ENCODE results near the gene FXYD6.

DNA sequence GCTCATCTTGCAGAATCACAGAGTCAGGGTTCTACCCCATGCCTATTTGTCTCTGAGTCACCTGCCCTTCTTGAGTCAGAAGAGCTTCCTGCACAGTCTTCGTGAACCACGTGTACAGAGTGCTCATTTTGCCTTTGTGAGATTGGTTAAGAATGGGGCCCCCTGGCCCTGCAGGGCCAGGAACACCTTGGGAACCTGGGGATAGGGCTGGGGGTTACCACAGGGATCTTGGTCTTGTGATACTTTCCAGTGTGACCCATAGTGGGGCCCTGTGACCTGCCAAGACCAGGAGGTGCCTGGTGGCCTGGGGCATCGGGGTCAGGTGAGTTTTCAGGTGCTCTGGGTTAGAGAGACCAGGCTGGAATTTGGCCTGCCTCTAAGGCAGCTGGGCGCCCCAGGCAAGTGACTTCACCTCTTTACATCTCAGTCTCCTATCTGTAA lies 43.3 kb upstream of the FXYD6 start:
- TF ChIP-seq, protein P1, sequence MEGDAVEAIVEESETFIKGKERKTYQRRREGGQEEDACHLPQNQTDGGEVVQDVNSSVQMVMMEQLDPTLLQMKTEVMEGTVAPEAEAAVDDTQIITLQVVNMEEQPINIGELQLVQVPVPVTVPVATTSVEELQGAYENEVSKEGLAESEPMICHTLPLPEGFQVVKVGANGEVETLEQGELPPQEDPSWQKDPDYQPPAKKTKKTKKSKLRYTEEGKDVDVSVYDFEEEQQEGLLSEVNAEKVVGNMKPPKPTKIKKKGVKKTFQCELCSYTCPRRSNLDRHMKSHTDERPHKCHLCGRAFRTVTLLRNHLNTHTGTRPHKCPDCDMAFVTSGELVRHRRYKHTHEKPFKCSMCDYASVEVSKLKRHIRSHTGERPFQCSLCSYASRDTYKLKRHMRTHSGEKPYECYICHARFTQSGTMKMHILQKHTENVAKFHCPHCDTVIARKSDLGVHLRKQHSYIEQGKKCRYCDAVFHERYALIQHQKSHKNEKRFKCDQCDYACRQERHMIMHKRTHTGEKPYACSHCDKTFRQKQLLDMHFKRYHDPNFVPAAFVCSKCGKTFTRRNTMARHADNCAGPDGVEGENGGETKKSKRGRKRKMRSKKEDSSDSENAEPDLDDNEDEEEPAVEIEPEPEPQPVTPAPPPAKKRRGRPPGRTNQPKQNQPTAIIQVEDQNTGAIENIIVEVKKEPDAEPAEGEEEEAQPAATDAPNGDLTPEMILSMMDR (IDR thresholded peaks at IDR 0.05): no peak
- no peak for TF ChIP-seq POLR2A (IDR thresholded peaks at IDR 0.05)
